Neural progenitor cell (in vitro differentiated cells): Measurements from ENCODE around the gene UFSP2.

Experiments
- EZH2phosphoT487 ChIP-seq: fragments of 200-600 bp; sonication (generic); IDR thresholded peaks from 2 replicates; pipeline ENCODE4 v1.6.1; 2017; ENCODE audit warnings: antibody characterized with exemption
- TF ChIP-seq, protein P1 (sequence below): fragments of 200-600 bp; sonication (generic); IDR thresholded peaks from 2 replicates; pipeline ENCODE4 v1.5.1; 2017; ENCODE audit warnings: antibody characterized with exemption, mild to moderate bottlenecking

DNA sequence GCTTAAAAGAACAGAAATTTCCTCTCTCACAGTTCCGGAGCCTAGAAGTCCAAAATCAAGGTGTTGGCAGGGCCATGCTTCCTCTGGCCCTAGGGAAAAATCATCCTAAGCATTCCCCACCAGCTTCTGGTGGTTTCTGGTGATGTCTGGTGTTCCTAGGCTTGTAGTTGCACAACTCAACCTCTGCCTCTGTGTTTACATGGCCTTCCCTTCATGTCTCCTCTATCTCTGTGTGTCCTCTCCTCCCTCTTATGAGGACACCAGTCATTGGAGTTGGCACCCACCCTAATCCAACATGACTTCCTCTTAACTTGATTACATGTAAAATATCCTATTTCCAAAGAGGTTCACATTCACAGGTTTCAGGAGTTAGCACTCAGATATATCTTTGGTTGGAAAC lies 45.4 kb downstream of the UFSP2 start:
- TF ChIP-seq, protein P1, sequence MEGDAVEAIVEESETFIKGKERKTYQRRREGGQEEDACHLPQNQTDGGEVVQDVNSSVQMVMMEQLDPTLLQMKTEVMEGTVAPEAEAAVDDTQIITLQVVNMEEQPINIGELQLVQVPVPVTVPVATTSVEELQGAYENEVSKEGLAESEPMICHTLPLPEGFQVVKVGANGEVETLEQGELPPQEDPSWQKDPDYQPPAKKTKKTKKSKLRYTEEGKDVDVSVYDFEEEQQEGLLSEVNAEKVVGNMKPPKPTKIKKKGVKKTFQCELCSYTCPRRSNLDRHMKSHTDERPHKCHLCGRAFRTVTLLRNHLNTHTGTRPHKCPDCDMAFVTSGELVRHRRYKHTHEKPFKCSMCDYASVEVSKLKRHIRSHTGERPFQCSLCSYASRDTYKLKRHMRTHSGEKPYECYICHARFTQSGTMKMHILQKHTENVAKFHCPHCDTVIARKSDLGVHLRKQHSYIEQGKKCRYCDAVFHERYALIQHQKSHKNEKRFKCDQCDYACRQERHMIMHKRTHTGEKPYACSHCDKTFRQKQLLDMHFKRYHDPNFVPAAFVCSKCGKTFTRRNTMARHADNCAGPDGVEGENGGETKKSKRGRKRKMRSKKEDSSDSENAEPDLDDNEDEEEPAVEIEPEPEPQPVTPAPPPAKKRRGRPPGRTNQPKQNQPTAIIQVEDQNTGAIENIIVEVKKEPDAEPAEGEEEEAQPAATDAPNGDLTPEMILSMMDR: no peak
- no peak for TF ChIP-seq EZH2phosphoT487
